Ishikawa (cell line): Measurements from ENCODE around the gene CLIC3.

Experiments used
- CEBPB ChIP-seq: IDR thresholded peaks from 2 replicates; pipeline ENCODE4 v1.6.1; 2012
- EGR1 ChIP-seq: IDR thresholded peaks from 2 replicates; pipeline ENCODE4 v1.6.1; 2012
- EP300 ChIP-seq: IDR thresholded peaks from 2 replicates; pipeline ENCODE4 v1.6.1; 2012; ENCODE audit warnings: borderline replicate concordance
- MAX ChIP-seq: IDR thresholded peaks from 2 replicates; pipeline ENCODE4 v1.6.1; 2012
- RAD21 ChIP-seq: IDR thresholded peaks from 2 replicates; pipeline ENCODE4 v1.6.1; 2012; ENCODE audit warnings: low read depth
- TAF1 ChIP-seq: IDR thresholded peaks from 2 replicates; pipeline ENCODE4 v1.6.1; 2012; ENCODE audit warnings: low read depth, mild to moderate bottlenecking
- TCF12 ChIP-seq: IDR thresholded peaks from 2 replicates; pipeline ENCODE4 v1.6.1; 2012; ENCODE audit warnings: low read depth
- ZBTB7A ChIP-seq: IDR thresholded peaks from 2 replicates; pipeline ENCODE4 v1.6.1; 2012; ENCODE audit warnings: low read depth
- TF ChIP-seq, protein P1 (sequence below): IDR thresholded peaks from 2 replicates; pipeline ENCODE4 v1.6.1; 2012
- TF ChIP-seq, protein P2 (sequence below): IDR thresholded peaks from 2 replicates; pipeline ENCODE4 v1.6.1; 2012; ENCODE audit warnings: low read depth, mild to moderate bottlenecking

DNA sequence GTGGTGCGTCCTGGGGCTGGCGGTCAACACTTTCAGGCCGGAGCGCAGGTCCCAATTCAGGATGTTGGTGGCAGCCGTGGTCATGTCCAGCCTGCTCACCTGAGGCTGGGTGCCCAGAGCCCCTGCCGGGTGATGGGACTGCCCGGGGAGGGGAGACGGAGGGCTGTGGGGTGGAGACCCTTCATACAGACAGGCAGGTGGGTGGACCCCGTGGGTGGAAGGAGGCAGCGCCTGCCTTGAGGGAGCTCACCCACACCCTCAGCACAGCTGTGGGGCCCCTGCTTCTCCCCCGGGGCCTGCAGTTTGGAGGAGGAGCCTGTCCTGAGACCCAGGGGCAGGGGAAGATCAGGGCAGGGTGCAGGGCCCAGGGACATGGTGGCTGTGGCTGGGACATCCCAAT lies 26.0 kb downstream of the CLIC3 start:
- TF ChIP-seq EP300 (no peak), ZBTB7A (no peak), TAF1 (no peak), MAX (no peak), RAD21 (no peak), CEBPB (no peak), EGR1 (no peak), TCF12 (no peak)
- TF ChIP-seq, protein P1, sequence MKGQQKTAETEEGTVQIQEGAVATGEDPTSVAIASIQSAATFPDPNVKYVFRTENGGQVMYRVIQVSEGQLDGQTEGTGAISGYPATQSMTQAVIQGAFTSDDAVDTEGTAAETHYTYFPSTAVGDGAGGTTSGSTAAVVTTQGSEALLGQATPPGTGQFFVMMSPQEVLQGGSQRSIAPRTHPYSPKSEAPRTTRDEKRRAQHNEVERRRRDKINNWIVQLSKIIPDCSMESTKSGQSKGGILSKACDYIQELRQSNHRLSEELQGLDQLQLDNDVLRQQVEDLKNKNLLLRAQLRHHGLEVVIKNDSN, result no peak
- TF ChIP-seq, protein P2, sequence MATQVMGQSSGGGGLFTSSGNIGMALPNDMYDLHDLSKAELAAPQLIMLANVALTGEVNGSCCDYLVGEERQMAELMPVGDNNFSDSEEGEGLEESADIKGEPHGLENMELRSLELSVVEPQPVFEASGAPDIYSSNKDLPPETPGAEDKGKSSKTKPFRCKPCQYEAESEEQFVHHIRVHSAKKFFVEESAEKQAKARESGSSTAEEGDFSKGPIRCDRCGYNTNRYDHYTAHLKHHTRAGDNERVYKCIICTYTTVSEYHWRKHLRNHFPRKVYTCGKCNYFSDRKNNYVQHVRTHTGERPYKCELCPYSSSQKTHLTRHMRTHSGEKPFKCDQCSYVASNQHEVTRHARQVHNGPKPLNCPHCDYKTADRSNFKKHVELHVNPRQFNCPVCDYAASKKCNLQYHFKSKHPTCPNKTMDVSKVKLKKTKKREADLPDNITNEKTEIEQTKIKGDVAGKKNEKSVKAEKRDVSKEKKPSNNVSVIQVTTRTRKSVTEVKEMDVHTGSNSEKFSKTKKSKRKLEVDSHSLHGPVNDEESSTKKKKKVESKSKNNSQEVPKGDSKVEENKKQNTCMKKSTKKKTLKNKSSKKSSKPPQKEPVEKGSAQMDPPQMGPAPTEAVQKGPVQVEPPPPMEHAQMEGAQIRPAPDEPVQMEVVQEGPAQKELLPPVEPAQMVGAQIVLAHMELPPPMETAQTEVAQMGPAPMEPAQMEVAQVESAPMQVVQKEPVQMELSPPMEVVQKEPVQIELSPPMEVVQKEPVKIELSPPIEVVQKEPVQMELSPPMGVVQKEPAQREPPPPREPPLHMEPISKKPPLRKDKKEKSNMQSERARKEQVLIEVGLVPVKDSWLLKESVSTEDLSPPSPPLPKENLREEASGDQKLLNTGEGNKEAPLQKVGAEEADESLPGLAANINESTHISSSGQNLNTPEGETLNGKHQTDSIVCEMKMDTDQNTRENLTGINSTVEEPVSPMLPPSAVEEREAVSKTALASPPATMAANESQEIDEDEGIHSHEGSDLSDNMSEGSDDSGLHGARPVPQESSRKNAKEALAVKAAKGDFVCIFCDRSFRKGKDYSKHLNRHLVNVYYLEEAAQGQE, result no peak
